HG03521 (cell line): ENCODE results near the gene TNIK.

Experiments
- ATAC-seq: cut with Tn5 transposase; IDR thresholded peaks from one replicate; pipeline ENCODE4 v1.9.1; 2021; ENCODE audit warnings: mild to moderate bottlenecking, moderate library complexity; ENCODE audit not compliant: unreplicated experiment

Gene TNIK

GRCh38 chr3:171176244-171176933 lies 283.8 kb downstream of the TNIK start:
- ATAC-seq, result no peak

DNA sequence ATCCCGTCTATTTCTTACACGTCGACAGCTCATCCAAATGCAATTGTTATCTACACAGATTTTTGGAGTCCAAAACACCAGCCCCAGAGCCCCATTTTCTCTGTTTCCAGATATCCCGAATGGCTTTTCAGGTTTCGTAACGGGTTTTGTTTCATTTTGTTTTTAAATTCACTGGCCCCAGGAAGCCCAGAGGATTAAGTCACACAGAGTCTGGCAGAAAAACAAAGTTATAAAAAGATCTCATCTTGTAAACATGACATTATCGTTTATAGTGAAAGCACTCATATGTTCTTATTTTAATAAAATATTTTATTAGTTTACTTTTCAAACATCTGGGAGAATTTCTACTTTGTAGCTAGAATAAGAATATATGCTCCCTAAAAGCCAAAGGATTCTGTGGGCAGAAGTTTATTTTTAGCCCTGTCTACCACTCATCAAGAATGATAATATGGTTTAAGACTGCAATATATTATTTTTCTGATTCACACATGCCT lies 284.4 kb downstream of the TNIK start:
- ATAC-seq, result no peak

- peak; percentile 83 for ATAC-seq
Observed at GRCh38 chr3:171173736-171174135, 286.5 kb downstream of the TNIK start.

GRCh38 chr3:171172070-171172469 lies 288.1 kb downstream of the TNIK start:
- ATAC-seq, result no peak

DNA sequence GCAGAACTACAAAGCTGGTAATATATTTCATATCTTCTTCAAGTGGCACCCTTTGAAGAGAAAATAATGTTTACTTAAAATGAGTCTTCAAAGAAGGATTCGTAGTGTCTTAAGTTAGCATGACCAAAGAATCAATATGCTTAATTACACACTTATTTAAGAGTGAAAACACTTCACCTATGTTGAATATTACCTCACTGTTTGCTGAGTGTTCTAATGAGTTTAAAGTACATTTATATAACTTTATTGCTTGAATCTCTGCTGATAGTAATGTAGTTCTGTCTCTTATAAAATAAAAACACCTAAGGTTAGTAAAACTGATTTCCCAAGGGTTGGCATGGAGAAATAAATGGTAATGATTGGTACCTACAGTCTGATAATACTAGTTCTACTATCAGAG lies 290.3 kb downstream of the TNIK start:
- ATAC-seq, result no peak

DNA sequence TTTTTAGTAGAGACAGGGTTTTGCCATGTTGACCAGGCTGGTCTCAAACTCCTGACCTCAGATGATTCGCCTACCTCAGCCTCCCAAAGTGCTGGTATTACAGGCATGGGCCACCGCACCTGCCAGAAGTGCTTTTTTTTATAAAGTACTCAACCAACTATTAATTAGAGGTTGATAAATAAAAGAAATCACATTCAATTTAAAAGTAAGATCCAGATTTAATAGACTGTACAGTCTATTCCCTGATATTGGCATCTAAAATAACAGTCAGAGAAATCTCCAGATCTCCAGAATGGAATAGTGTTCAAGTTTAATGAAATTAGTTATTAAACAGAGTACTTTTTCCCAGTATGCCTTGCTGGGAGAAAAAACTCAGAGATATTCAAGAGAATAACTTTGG lies 290.8 kb downstream of the TNIK start:
- ATAC-seq, result no peak

GRCh38 chr3:171168551-171168950 lies 291.7 kb downstream of the TNIK start:
- no peak for ATAC-seq

GRCh38 chr3:171168086-171168485 lies 292.1 kb downstream of the TNIK start:
- no peak for ATAC-seq

- no peak for ATAC-seq
Observed at GRCh38 chr3:171165983-171166382, 294.2 kb downstream of the TNIK start.

- no peak for ATAC-seq
Observed at GRCh38 chr3:171165499-171165921, 294.7 kb downstream of the TNIK start.

GRCh38 chr3:171164067-171164465 lies 296.1 kb downstream of the TNIK start:
- ATAC-seq, result no peak

DNA sequence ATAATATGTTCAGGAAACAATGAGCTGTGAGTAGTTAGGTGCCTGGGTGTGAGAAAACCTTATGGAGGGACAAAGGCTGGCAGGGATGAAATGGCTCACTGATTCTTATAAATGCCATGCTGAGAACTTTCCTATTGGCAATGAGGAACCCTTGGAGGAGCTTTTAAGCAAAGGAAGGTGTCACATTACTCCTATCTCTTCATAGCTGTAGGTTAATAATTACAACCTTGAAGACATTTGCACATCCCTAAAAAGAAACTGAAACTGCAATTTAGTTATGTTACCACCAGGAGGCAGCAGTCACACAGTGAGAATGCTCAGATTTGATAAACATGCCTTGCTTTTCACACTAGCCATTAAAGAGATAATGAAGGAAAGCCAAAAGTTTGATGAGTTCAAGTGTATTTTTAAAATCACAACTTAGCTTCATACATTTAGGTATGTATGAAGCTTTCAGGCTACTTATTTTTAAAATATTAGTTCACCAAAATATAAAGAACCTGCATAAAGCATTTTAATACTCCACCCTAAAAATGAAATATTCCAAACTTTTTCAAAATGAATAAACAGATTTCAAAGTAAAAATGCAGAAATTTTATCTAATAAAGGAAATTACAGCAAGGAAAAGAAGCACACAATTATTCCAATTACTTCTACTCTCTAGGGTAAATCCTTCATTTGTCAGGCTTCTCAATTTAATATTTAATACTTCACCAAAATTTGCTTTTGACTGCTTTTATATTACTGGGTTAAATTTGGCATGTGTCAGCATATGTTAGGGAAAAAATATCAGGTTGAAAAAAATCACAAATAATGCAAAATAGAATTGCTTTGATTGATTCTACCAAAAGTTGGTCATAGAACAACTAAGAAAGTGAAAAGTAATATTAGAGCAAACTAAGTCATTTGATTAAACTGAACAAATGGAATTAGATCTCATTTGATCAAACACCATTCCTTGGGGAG lies 296.8 kb downstream of the TNIK start:
- ATAC-seq, result no peak

DNA sequence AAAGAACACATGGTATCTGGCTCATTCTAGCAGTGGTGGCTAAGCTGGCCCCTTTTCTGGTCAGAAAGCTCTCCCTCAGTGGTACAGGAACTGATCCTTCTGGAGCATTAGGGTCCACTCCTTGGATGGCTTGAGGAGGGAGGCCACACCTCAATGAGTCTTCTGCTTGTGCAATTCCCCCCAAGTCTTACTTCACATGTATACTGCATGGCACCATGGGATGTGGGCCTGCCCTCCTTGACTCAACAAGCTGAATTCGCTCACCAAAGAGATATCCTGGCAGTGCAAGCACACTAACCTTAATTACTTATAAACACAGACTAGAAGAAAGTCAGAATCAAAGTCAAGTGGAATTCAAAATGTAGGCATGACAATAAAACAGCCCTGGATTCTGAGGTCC lies 299.9 kb downstream of the TNIK start:
- ATAC-seq, result no peak

DNA sequence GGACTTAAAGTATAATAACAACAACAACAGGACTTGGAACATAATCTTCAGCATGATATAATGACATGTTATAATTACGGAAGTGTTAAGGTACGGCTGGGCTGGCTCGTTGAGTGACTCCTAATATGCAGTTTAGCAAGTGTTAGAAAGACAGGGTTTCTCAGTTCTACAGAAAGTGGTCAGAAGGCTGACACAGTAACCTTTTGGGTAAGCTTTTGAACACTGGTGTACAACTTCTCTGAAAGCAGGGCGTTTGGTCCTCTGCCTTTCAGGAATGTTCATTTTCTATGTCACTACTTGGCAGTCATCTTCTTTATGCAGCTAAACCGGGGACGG lies 300.4 kb downstream of the TNIK start:
- ATAC-seq, result no peak

DNA sequence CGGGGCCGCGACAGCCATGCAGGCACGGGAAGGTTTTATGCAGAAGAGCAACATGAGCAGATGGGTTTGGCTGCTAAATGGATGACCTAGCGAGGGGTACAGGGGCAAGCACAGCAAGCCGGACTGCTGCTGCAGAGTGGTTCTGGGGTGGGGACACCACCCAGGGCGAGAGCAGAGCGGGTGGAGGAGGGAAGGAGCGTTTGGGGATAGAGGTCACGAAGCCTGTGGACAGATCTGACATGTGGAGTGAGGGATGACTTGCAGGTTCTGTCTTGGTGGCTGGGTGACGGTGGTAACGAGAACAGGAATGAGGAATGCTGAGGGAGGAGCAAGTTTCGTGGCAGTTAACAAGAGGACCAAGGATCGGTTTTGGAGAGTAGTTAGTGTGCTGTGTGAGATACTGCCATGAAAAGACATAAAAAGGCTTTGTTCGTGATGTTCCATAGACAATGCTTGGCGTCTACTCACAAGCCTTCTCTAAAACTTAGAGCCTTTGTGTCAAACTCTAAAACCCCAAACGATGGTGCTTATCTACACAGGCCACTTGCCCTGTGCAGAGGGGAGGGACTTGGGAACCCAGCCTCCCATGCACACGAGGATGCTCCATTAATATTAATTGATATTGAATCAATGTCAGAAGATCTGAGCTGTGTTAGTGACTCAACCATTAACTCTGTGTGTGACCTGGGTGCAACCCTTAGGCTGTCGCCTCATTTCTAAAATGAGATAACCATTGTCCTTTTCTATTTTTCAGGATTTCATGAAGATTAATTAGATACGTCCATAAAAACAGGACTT lies 301.0 kb downstream of the TNIK start:
- ATAC-seq, result no peak

- ATAC-seq, result no peak
Observed at GRCh38 chr3:171157980-171158379, 302.2 kb downstream of the TNIK start.

DNA sequence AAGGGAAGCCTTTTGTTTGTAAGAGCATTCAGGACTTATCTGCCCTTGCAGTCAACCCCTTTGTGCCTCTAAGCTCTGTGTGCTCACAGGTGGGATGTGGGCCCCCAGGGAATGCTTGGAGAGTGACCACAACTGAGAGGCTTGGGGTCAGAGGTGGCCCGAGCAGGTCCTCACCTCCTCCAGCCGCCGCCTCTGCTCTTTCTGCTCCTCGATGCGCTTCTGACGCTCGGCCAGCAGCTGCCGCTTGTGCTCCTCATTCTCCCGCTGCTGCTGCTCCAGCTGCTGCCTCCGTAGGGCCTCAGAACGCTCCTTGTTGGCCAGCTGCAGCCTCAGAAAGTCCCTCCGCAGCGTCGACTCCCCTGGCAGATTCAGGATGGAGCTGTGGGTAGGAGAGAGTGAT lies 302.9 kb downstream of the TNIK start:
- ATAC-seq, result no peak

GRCh38 chr3:171156401-171157010 lies 303.7 kb downstream of the TNIK start:
- no peak for ATAC-seq

- no peak for ATAC-seq
Observed at GRCh38 chr3:171155122-171155700, 305.0 kb downstream of the TNIK start.

DNA sequence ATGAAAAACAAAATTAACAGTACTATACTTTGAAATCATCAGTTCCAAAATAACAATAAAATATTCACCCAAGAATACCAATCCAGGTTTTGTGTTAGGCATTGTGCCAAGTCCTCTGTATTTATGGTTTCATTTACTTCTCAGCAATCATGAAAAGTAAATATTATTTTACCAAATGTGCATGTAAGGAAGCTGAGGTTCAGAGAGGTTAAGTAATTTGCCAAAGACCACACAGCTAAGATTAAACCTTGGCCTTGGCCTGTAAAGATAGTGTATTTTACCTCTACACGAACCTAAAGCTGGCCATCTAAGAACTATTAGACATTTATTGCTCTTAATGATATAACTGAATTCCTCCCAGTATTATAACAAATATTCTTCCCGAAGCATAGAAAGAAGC lies 309.3 kb downstream of the TNIK start:
- no peak for ATAC-seq
